GM23338 (cell line): ENCODE data around the gene CYYR1.

Source experiments
- CREB1 ChIP-seq: fragments of 250-450 bp; sonication (Bioruptor Pico); IDR thresholded peaks from 2 replicates; pipeline ENCODE4 v1.5.0; 2020; ENCODE audit warnings: low read depth, mild to moderate bottlenecking, moderate library complexity
- EZH2 ChIP-seq: fragments of 200-600 bp; sonication (generic); IDR thresholded peaks from one replicate; pipeline ENCODE4 v1.8.0; 2017; ENCODE audit warnings: antibody characterized with exemption, mild to moderate bottlenecking, low read depth; ENCODE audit not compliant: unreplicated experiment
- EZH2phosphoT487 ChIP-seq: fragments of 200-600 bp; sonication (generic); IDR thresholded peaks from one replicate; pipeline ENCODE4 v1.8.1; 2018; ENCODE audit warnings: antibody characterized with exemption; ENCODE audit not compliant: unreplicated experiment
- JUNB ChIP-seq: IDR thresholded peaks from one replicate; pipeline ENCODE4 v1.6.1; 2016; ENCODE audit warnings: antibody characterized with exemption; ENCODE audit not compliant: unreplicated experiment
- NANOG ChIP-seq: IDR thresholded peaks from 2 replicates; pipeline ENCODE4 v1.6.1; 2016; ENCODE audit warnings: antibody characterized with exemption, borderline replicate concordance
- POLR2AphosphoS5 ChIP-seq: IDR thresholded peaks from 2 replicates; pipeline ENCODE4 v1.6.1; 2016; ENCODE audit warnings: antibody characterized with exemption, low read depth
- STAT1 ChIP-seq: IDR thresholded peaks from one replicate; pipeline ENCODE4 v1.6.1; 2016; ENCODE audit warnings: antibody characterized with exemption; ENCODE audit not compliant: unreplicated experiment
- TF ChIP-seq, protein P1 (sequence below), 2 experiments: fragments of 200-600 bp in 1 of 2; sonication (generic) in 1 of 2; conservative IDR thresholded peaks; 2 replicates each; pipeline versions ENCODE4 v1.5.1 to v1.6.1; 2016 to 2017; ENCODE audit warnings: antibody characterized with exemption in 2 of 2, low read depth in 2 of 2, mild to moderate bottlenecking in 2 of 2, moderate library complexity in 1 of 2
- TF ChIP-seq, protein P2 (sequence below): IDR thresholded peaks from 2 replicates; pipeline ENCODE4 v1.6.1; 2016; ENCODE audit warnings: antibody characterized with exemption
- TF ChIP-seq, protein P3 (sequence below): IDR thresholded peaks from one replicate; pipeline ENCODE4 v1.6.1; 2018; ENCODE audit warnings: antibody characterized with exemption; ENCODE audit not compliant: unreplicated experiment

DNA sequence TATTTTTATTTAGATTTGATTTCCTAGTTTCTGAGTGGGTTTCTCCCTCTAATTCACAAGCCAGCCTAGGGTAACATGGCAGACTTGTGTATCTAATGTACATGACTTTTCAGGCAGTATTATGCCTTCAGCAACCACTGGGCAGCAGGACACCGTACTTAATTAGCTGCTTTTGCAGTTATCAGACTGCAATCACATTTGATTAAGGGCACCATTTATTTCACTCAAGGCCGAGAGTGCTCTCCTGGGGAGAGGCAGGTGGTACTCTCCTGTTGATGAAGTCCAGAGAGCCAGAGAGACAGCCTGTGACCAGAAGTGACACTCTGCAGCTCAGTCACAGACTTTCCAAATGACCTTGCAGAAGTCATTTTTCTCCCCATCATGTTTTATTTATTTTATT, 18.7 kb downstream of the CYYR1 start:
- TF ChIP-seq, protein P1, sequence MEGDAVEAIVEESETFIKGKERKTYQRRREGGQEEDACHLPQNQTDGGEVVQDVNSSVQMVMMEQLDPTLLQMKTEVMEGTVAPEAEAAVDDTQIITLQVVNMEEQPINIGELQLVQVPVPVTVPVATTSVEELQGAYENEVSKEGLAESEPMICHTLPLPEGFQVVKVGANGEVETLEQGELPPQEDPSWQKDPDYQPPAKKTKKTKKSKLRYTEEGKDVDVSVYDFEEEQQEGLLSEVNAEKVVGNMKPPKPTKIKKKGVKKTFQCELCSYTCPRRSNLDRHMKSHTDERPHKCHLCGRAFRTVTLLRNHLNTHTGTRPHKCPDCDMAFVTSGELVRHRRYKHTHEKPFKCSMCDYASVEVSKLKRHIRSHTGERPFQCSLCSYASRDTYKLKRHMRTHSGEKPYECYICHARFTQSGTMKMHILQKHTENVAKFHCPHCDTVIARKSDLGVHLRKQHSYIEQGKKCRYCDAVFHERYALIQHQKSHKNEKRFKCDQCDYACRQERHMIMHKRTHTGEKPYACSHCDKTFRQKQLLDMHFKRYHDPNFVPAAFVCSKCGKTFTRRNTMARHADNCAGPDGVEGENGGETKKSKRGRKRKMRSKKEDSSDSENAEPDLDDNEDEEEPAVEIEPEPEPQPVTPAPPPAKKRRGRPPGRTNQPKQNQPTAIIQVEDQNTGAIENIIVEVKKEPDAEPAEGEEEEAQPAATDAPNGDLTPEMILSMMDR (conservative IDR thresholded peaks at IDR 0.05; ENCODE audit: low read depth in 2 of 2): no peak
- TF ChIP-seq EZH2: no peak
- TF ChIP-seq POLR2AphosphoS5: no peak
- no peak for TF ChIP-seq JUNB
- TF ChIP-seq, protein P2, sequence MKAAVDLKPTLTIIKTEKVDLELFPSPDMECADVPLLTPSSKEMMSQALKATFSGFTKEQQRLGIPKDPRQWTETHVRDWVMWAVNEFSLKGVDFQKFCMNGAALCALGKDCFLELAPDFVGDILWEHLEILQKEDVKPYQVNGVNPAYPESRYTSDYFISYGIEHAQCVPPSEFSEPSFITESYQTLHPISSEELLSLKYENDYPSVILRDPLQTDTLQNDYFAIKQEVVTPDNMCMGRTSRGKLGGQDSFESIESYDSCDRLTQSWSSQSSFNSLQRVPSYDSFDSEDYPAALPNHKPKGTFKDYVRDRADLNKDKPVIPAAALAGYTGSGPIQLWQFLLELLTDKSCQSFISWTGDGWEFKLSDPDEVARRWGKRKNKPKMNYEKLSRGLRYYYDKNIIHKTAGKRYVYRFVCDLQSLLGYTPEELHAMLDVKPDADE: no peak
- no peak for TF ChIP-seq CREB1
- TF ChIP-seq EZH2phosphoT487: no peak
- TF ChIP-seq, protein P3, sequence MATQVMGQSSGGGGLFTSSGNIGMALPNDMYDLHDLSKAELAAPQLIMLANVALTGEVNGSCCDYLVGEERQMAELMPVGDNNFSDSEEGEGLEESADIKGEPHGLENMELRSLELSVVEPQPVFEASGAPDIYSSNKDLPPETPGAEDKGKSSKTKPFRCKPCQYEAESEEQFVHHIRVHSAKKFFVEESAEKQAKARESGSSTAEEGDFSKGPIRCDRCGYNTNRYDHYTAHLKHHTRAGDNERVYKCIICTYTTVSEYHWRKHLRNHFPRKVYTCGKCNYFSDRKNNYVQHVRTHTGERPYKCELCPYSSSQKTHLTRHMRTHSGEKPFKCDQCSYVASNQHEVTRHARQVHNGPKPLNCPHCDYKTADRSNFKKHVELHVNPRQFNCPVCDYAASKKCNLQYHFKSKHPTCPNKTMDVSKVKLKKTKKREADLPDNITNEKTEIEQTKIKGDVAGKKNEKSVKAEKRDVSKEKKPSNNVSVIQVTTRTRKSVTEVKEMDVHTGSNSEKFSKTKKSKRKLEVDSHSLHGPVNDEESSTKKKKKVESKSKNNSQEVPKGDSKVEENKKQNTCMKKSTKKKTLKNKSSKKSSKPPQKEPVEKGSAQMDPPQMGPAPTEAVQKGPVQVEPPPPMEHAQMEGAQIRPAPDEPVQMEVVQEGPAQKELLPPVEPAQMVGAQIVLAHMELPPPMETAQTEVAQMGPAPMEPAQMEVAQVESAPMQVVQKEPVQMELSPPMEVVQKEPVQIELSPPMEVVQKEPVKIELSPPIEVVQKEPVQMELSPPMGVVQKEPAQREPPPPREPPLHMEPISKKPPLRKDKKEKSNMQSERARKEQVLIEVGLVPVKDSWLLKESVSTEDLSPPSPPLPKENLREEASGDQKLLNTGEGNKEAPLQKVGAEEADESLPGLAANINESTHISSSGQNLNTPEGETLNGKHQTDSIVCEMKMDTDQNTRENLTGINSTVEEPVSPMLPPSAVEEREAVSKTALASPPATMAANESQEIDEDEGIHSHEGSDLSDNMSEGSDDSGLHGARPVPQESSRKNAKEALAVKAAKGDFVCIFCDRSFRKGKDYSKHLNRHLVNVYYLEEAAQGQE: no peak
- TF ChIP-seq STAT1: no peak
- no peak for TF ChIP-seq NANOG
